Peyer's patch (tissue), 4 donors: ENCODE measurements around the gene ASB12.

ENCODE experiments used
- CTCF ChIP-seq, 6 experiments: fragments of 450-650 bp in 4 of 6; fragments of 200-600 bp in 2 of 6; sonication (generic) in 1 of 6; IDR thresholded peaks; one replicate each; pipeline ENCODE4 v1.5.1; 2017 to 2019; ENCODE audit warnings: antibody characterized with exemption in 6 of 6, mild to moderate bottlenecking in 3 of 6, moderate library complexity in 1 of 6
- POLR2A ChIP-seq, 2 donors: fragments of 450-650 bp; IDR thresholded peaks; one replicate each; pipeline ENCODE4 v1.5.1; 2017; ENCODE audit warnings: antibody characterized with exemption in 2 of 2, mild to moderate bottlenecking in 2 of 2, moderate library complexity in 2 of 2

- TF ChIP-seq CTCF (IDR thresholded peaks at IDR 0.05) (no peak), POLR2A (IDR thresholded peaks at IDR 0.05) (no peak)
Measured at GRCh38 chrX:64186974-64187761, 43.2 kb downstream of the ASB12 start.
